ENCODE results near the gene ZBTB12. TPM values are rescaled to one million over a fixed set of nuclear protein-coding genes. Genes with fewer than 3 reads are reported as not detected.
A peak's percentile ranks its signal among the peaks of the same experiment; 100 is the strongest.

Gene ZBTB12
- total and polyA plus RNA-seq, 9 of the 15 experiments (the other 6 are each of a cell fraction or from before 2014, with no cell fraction given), result 0.03 to 12.4 (median 5.8) TPM; not detected in 1

- TF ChIP-seq KDM1A (IDR thresholded peaks at IDR 0.05) (peak; percentile 58 to 69; a peak in 3 of 4 replicates), CAMTA2 (CRISPR knock-in tag; conservative IDR thresholded peaks at IDR 0.05) (no peak), DDX20 (tag; IDR thresholded peaks at IDR 0.05; ENCODE audit: low read depth) (no peak), NELFE (IDR thresholded peaks at IDR 0.05; ENCODE audit: insufficient read depth, insufficient read length) (no peak), PPARD (CRISPR knock-in tag; IDR thresholded peaks at IDR 0.05) (no peak), MAFF (IDR thresholded peaks at IDR 0.05; ENCODE audit: low read length) (no peak)
- TF ChIP-seq, protein P1, sequence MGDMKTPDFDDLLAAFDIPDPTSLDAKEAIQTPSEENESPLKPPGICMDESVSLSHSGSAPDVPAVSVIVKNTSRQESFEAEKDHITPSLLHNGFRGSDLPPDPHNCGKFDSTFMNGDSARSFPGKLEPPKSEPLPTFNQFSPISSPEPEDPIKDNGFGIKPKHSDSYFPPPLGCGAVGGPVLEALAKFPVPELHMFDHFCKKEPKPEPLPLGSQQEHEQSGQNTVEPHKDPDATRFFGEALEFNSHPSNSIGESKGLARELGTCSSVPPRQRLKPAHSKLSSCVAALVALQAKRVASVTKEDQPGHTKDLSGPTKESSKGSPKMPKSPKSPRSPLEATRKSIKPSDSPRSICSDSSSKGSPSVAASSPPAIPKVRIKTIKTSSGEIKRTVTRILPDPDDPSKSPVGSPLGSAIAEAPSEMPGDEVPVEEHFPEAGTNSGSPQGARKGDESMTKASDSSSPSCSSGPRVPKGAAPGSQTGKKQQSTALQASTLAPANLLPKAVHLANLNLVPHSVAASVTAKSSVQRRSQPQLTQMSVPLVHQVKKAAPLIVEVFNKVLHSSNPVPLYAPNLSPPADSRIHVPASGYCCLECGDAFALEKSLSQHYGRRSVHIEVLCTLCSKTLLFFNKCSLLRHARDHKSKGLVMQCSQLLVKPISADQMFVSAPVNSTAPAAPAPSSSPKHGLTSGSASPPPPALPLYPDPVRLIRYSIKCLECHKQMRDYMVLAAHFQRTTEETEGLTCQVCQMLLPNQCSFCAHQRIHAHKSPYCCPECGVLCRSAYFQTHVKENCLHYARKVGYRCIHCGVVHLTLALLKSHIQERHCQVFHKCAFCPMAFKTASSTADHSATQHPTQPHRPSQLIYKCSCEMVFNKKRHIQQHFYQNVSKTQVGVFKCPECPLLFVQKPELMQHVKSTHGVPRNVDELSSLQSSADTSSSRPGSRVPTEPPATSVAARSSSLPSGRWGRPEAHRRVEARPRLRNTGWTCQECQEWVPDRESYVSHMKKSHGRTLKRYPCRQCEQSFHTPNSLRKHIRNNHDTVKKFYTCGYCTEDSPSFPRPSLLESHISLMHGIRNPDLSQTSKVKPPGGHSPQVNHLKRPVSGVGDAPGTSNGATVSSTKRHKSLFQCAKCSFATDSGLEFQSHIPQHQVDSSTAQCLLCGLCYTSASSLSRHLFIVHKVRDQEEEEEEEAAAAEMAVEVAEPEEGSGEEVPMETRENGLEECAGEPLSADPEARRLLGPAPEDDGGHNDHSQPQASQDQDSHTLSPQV (IDR thresholded peaks at IDR 0.05), result no peak
Measured at GRCh38 chr6:31874836-31875572, 26.9 kb downstream of the ZBTB12 start (continued).
